Measurements from ENCODE around the gene SIRPB1.
A peak's percentile ranks its signal among the peaks of the same experiment; 100 is the strongest.
"Not testable (repeated sequence)": the region's sequence is repeated elsewhere in the genome, so short reads cannot be mapped to it uniquely, and the experiment has no call there.

SIRPB1 gene

GRCh38 chr20:1619861-1620444 lies at the start of gene SIRPB1:
Gene SIRPB1, minus strand, starts transcription at chr20:1620009. Its CDS starts 65 bp downstream, at chr20:1619944.
- no peak for DNase-seq (ENCODE audit: low read depth in 2 of 2)

GRCh38 chr20:1669304-1669703 lies 49.5 kb upstream of the SIRPB1 start:
- no peak for DNase-seq (ENCODE audit: low read depth in 2 of 2)

DNA sequence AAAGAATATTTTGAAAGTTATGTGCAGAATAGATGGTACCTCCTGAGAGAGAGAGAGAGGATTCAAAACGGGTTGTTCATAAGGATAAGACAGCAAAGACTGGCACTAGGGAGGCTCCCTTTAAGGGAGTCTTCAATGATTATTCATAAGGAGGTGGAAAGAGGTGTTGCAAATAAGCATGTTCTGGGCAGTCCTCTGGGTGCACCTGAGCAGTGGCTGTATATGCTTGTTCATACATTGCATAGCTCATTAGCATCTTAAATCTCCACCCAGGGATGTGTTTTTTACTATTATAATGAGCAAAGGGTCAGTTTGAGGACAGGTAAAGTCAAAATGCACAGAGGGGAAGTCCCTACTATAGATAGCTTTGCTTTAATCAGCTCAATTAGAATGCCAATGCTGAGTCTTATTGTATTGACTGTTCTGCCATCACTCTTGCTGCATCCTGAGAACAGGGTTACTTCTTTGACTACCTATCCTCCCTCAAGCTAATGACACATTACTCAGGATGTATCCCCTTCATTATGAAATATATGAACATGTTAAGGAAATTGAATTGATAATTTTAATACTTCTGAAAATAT lies 47.8 kb upstream of the SIRPB1 start:
- DNase-seq (ENCODE audit: low read depth in 2 of 2) = no peak

DNA sequence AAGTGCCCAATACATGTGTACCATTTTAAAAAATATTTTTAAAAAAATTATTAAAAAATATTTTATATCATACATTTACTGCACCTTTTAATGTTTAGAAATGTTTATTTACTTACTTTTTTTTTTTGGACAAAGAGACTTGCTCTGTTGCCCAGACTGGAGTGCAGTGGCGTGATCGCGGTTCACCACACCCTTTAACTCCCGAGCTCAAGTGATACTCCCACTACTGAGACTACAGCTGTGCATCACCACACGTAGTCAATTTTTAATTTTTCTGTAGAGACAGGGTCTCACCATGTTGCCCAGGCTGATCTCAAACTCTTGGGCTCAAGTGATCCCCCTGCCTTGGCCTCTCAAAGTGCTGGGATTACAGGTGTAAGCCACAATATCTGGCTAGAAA lies 47.0 kb upstream of the SIRPB1 start:
- no peak for DNase-seq (ENCODE audit: low read depth in 2 of 2)

GRCh38 chr20:1665345-1665744 lies 45.5 kb upstream of the SIRPB1 start:
- DNase-seq (ENCODE audit: low read depth in 2 of 2) = no peak

GRCh38 chr20:1664911-1665310 lies 45.1 kb upstream of the SIRPB1 start:
- peak; percentile 31 to 40 for DNase-seq (ENCODE audit: low read depth in 2 of 2)

- no peak for DNase-seq (ENCODE audit: low read depth in 2 of 2)
Measured at GRCh38 chr20:1663917-1664316, 44.1 kb upstream of the SIRPB1 start.

DNA sequence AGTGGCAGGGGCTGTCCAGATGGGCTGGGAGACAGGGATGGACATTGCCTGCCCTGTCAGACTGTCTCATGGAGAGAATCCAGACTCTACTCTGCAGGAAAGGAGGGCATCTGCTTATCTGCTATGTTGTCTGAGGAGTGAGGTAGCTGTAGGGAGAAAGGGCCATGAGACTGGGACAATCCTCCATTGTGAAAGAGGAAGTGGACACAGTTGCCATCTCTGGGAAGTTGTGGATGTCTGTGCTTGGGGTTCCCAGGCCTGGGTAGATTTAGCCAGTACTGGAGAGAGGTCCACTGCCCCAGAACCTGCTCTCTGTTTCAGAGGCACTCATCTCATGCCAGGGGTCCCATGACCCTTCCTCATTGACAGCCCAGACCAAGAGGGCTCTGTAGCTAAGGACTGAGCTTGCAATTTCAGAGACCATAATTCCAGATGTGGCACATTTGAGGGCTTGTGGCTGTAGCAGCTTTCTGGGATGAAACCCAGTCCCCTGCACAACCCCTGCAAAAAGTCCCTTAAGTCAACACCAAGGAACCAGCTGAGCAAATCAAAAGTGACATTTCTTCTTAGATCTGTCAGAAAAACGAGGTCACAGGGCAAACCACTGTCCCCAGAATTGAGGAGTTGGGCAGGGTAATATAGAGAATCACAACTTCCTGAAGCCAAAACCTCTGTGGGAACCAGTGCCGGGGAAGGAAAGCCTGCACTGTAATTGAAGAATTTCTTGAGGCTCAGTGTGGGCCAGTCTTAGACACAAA lies 41.9 kb upstream of the SIRPB1 start:
- DNase-seq (ENCODE audit: low read depth in 2 of 2) = no peak

DNA sequence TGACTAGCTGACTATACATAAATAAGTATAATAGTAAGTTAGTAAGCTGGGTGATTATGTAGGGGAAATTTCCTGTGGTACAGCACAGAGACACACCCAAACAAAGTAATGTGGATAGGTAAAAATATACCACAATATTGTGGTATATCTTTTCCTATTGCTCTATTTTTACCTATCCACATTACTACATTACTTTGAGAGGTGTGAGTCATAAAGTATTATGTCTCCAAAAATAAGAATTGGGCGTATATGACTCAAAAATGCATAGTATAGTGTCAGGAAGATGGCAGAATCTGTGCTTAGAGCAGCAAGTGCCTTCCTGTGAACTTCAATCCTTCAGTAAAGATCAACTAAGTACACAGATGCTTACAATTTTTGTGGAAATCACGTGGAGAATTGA lies 40.4 kb upstream of the SIRPB1 start:
- no peak for DNase-seq (ENCODE audit: low read depth in 2 of 2)

- no peak for DNase-seq (ENCODE audit: low read depth in 2 of 2)
Measured at GRCh38 chr20:1657556-1658334, 37.9 kb upstream of the SIRPB1 start, which contains the start of gene SIRPG. Gene SIRPG, minus strand, starts transcription at chr20:1657779. Its CDS starts 65 bp downstream, at chr20:1657714.

DNA sequence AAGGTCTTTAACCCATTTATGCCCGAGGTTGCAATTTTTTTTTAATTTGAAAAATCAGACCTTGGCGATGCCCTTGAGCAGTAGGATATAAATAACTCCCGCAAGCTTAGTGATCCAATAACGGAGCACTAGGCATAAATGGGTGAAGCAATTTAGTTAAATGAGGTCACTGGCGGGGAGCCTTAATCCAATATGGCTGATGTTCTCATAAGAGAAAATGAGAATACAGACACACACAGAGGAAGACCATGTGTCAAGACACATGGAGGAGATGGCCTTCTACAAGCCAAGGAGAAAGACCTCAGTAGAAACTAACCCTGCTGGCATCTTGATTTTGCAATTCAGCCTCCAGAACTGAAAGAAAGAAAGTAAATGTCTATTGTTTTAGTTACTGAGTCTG lies 37.0 kb upstream of the SIRPB1 start:
- no peak for DNase-seq (ENCODE audit: low read depth in 2 of 2)

DNA sequence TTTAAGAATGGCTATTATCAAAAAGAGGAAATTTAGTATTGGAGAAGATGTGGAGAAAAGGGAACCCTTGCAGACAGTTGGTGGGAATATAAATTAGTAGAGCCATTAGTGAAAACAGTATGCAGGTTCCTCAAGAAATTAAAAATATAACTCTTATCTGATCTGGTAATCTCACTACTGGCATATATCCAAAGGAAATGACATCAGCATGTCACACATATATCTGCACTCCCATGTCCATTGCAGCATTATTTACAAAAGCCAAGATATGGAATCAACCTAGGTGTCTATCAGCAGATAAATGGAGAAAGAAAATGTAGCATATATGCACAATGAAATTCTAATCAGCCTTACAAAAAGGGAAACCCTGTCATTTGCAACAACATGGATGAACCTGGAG lies 35.2 kb upstream of the SIRPB1 start:
- no peak for DNase-seq (ENCODE audit: low read depth in 2 of 2)

GRCh38 chr20:1652960-1653359 lies 33.2 kb upstream of the SIRPB1 start:
- no peak for DNase-seq (ENCODE audit: low read depth in 2 of 2)

GRCh38 chr20:1652104-1652503 lies 32.3 kb upstream of the SIRPB1 start:
- no peak for DNase-seq (ENCODE audit: low read depth in 2 of 2)

GRCh38 chr20:1651268-1652058 lies 31.7 kb upstream of the SIRPB1 start:
- no peak for DNase-seq (ENCODE audit: low read depth in 2 of 2)

- DNase-seq (ENCODE audit: low read depth in 2 of 2) = no peak
Measured at GRCh38 chr20:1648101-1648500, 28.3 kb upstream of the SIRPB1 start.

DNA sequence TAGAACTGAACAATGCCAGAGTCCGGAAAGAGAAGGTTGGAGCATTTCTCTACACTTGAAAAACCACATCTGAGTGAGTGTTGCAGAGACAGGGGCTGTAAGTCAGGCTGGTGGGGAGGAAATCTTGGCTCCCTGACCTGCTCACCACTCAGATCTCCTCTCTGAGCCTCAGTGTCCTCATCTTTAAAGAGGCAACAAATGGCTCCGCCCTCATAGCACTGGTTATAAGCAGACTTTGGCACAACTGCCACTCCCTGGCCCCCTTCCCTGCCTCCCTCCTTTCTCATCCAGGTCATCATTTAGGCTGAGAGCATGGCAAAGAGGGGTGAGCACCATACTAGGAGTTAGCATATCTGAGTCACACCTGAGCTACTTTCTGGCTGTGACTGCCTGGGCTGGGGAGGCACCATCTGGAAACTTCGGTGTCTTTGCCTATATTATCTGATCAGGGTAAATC lies 27.2 kb upstream of the SIRPB1 start:
- DNase-seq (ENCODE audit: low read depth in 2 of 2) = no peak

DNA sequence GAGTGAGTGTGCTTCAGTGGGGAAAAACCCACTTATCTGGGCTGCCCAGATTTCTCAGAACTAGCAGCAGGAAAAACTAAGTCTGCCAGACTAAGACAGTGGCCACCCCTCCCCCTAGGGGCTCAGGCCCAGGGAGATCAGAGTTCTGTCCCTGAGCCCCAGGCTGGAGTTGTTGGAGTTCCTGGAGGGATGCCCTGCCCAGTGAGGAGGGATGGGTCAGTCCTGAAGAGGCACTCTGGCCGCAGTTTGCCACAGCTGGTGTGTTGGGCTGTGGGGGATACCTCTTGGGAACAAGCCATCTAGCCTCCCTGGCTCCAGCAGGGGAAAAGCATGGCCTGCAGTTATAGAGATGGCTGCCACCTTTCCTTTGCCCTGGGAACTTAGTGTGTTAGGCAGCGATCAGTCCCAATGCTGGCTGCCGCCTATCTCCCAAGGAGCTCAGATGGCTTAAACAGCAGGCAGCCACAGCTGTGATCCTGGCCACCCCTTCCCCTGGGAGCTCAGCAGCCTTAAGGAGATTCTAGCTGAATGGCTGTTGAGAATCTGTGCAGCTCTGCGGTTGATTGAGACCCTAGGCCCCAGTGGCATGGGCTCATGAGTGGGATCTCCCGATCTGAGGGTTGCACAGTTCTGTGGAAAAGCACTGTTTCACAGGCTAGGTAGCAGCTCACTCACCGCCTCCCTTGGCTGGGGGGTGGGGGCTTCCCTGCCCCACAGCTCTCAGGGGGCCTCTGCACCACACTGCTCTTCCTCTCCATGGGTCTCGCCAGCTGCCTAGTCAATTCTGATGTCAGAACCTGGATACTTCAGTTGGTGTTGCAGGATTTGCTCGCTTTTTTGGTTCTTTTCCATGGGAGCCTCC lies 24.5 kb upstream of the SIRPB1 start:
- DNase-seq (ENCODE audit: low read depth in 2 of 2) = no peak

DNA sequence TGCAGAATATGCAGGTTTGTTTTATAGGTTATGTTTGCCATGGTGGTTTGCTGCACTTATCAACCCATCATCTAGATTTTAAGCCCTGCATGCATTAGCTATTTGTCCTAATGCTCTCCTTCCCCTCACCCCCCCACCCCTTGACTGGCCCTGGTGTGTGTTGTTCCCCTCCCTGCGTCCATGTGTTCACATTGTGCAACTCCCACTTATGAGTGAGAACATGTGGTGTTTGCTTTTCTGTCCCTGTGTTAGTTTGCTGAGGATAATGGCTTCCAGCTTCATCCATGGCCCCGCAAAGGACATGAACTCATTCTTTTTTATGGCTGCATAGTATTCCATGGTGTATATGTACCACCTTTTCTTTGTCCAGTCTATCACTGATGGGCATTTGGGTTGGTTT lies 18.8 kb upstream of the SIRPB1 start:
- not testable (repeated sequence) for DNase-seq (ENCODE audit: low read depth in 2 of 2)

DNA sequence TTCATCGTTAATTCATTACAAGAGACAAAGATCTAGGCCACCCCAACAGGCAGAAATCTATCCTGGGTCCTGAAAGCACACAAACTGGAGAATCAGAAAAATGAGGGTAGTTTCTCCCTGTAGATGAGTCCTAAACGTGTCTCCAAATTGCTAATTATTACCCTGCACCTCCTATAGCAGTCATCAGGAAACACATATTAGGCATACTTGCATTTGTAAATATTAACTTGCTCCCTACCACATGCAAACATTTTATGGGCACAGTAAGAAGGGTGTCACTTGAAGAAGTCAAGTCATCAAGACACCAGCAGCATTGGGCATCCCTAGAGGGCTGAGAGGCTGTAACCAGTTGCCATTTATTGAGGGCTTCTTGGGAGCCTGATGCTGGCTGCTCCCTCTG lies 17.9 kb upstream of the SIRPB1 start:
- DNase-seq (ENCODE audit: low read depth in 2 of 2) = no peak

All from stimulated activated CD4-positive, alpha-beta T cell treated with anti-CD3 and anti-CD28 coated beads, Interleukin-1b, Interleukin-23, amount 100 ng/mL, for 4 hours (primary cell).